NCI-H1417 treated with DMSO at 0.1 percent for 48 hours (cell line): Measurements from ENCODE around the gene SMPDL3B.

Experiments
- DNase-seq: peaks from one replicate; lab custom pipeline; 2025; lab: John Stamatoyannopoulos, UW

The SMPDL3B gene

DNA sequence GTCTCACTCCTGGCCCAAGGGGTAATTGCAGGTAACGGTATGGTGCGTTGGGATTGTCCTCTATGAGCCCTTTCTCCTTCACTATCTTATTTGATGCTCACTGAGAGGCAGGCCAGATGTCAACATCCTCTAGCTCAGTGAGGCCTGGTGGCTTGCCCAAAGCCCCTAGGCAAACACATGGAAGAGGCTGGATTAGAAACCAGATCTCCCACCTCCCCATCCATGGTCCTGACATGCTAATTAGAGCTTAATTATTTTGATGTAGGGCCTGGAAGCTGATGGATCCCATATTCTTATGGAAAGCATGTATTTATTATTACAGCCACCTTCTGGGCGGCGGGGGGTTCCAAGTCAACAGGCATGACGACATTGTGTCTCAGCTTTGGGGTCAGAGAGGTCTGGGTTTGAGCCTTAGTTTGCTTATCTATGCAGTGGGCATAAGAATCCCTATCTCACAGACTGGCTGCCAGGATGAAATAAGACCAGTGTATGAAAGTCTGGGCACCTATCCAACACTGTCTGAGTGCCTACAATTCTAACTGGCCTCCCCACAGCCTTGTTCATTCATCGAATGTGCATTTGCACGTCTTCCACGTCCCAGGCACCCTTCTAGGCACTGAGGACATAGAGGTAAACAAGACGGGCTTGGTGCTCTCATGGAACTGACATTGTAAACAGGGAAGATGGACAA, 6.2 kb downstream of the SMPDL3B start:
- DNase-seq: no peak

DNA sequence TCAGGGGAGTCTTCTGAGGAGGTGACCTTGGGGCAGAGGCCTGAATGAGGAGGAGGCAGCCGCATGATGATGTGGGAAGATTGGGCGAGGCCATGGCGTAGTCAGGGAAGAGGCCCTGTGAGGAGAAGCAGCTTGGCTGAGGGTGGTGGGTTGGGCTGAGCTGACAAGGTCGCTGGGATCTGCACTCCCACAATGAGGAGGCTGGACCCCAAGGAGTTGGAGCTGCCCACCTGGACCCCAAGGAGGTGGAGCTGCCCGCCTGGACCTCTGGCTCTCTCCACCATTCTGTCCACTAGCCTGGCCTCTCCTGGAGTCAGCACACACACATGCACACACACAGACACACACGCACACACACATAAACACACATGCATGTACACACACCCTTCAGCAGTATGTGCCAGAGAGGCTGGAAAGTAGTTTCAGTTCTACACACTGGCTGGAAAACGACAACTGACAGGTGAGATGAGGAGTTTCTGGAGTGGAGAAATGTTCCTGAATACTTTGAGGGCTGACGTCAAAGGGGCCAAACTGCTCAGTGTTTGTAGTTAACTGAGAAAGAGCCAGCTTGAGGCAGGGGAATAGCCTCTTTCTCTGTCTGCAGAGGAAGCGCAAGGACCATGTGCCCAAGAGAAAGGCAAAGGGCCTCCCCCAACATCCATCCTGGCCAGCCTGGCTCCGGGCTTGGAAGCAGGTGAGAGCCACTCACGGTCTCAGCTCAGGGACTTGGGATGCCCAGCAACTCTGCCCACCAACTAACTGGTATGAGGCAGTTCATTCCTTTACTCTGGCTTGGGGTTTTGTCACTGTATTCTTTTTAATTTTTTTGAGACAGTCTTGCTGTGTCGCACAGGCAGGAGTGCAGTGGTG, 7.1 kb downstream of the SMPDL3B start:
- DNase-seq: no peak

DNA sequence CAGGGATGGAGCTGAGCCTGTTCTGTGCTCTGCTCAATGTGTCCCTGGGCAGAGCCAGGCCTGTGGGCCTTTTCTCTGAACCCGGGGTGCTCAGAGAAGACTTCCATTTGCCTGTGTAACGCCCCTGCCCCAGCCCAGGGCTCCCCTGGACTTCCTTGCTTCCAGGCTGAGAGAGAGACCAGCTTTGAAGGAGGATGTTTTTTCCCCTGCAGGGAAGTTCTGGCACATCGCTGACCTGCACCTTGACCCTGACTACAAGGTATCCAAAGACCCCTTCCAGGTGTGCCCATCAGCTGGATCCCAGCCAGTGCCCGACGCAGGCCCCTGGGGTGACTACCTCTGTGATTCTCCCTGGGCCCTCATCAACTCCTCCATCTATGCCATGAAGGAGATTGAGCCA, 10.2 kb downstream of the SMPDL3B start:
- DNase-seq: no peak

DNA sequence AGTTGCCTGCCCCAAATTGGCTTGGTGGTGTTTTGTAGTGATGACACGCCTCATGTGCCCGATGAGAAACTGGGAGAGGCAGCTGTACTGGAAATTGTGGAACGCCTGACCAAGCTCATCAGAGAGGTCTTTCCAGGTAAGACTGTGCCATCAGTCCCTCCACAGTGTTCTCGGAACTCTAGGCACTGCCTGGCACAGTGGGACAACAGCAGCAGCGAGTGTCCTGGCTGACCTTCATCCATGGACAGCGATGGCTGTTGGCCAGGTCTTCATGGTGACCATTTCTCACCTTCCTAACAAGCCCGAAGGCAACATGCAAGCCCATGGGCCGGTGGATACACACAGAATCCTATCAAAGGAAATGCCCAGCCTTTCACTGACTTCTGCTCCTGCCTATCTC, 14.2 kb downstream of the SMPDL3B start:
- no peak for DNase-seq

DNA sequence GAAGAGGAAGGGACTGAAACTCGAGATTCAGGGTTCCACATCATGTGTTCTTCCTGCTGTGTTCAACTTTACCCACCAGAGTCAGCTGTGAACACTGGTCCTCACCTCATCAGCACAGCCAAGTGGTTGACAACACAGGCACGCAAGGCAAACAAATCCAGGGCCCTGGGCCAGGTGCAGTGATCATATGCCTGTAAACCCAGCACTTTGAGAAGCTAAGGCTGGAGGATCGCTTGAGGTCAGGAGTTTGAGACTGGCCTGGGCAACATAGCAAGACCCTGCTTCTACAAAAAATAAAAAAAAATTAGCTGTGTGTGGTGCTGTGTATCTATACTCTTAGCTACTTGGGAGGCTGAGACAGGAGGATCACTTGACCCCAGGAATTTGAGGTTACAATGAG, 16.6 kb downstream of the SMPDL3B start:
- DNase-seq: no peak

DNA sequence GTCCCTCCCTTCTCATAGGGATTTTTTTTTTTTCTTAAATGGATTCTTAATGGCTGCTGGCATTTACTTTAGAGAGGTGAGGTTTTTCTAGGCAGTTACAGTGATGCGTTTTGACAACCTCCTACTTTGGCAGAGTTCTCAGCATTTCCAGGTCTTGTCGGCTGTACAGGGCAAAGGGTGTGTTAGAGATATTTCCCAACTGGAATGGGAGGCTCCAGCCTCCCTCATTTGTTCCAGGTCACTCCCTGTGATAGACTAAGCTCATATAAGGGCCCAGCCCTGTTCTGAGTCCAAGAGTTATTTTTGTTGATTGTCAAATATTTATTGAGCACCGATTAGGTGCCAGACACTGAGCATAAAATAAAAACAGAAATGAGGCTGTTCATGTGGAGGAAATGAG, 17.3 kb downstream of the SMPDL3B start:
- DNase-seq: no peak

DNA sequence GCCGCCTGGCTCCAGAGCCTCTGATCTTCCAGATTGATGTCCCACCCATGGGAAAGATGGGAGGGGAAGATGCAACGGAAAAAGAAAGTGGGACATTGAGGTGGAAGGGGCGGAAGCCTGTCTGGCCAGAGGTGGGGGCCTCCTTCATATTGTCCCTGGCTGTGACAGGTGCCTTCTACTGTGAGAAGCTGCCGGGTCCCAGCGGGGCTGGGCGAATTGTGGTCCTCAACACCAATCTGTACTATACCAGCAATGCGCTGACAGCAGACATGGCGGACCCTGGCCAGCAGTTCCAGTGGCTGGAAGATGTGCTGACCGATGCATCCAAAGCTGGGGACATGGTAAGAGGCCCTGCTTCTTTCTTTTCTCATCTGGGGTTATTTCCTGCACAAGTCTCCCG, 19.4 kb downstream of the SMPDL3B start:
- no peak for DNase-seq

DNA sequence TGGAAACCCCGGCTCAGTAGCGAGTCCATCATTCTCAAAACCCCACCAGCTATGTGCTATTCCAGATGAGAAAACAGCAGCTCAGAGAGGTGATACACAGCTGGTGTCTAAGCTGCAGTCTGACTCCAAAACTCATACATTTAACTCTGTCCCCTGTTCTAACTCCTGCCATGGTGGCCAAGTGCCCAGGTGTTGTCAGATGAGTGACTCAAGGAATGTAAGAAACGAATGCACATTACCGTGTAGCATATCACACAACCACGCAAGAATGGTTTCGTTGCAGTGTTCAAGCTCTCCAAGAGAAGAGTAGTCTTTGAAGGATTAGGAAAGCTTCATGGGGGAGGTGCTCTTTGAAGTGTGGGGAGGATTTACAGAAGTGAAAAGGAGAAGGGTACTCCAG, 20.3 kb downstream of the SMPDL3B start:
- DNase-seq: no peak

DNA sequence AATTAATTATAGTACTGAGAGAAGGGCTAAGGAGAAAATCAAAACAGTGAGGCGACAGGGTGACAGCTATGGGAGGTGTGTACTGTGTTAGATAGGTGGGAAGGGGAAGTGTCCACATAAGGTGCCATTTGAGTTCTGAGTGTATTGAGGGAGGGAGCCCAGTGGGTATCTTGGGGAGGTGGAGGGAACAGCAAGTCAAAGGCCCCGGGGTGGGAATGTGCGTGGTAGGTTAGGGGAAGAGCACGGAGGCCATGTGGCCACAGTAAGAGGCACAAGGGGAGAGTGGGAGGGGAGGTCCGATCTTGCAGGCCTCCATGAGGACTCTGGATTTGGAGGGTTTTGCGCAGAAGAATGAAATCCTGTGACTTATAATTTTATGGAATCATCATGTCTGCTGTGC, 22.0 kb downstream of the SMPDL3B start:
- DNase-seq: no peak

DNA sequence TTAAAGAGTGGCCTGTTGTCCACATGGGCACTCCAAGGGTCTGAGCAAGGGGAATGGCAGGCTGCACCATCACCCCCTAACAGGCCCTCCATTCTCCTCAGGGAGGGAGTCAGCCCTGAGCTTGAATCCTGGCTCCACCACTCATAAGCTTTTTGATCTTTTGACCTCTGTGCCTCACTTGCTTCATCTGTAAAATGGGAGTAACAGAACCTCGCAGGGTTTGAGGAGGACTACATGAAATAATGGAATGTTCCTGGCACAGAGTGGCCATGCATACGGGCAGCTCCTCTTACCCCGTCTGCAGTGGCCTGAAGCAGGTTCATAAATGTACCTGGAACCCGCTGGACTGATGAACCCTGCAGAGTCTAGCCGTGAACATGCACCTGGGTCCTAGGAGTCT, 22.9 kb downstream of the SMPDL3B start:
- DNase-seq: no peak

DNA sequence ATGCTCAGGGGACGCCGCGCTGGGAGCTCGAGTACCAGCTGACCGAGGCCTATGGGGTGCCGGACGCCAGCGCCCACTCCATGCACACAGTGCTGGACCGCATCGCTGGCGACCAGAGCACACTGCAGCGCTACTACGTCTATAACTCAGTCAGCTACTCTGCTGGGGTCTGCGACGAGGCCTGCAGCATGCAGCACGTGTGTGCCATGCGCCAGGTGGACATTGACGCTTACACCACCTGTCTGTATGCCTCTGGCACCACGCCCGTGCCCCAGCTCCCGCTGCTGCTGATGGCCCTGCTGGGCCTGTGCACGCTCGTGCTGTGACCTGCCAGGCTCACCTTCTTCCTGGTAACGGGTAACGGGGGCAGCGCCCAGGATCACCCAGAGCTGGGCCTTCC, 23.7 kb downstream of the SMPDL3B start:
- no peak for DNase-seq

DNA sequence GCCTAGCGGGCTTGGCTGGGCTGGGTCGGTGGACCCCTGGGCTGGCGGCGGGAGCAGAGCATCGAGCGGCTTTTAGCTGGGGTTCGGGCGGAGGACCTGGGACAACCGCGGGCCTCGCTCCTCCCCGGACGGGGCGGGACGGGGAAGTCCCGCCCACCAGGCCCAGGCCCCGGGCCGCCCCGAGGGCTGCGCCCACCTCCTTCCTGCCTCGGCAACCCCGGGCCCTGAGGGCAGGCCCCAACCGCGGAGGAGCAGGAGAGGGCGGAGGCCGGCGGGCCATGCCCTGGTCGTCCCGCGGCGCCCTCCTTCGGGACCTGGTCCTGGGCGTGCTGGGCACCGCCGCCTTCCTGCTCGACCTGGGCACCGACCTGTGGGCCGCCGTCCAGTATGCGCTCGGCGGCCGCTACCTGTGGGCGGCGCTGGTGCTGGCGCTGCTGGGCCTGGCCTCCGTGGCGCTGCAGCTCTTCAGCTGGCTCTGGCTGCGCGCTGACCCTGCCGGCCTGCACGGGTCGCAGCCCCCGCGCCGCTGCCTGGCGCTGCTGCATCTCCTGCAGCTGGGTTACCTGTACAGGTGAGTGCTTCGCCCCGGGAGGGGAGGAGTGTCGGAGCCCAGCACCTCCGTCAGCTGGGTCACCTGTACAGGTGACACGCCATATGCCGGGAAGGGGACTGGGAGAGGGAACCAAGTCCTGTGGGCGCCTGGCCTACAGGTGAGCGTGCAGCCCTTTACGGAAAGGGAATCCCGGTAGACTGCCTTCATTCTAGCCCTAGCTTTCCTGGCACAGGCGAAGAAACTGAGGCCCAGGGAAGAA, 25.2 kb downstream of the SMPDL3B start, which contains the start of gene XKR8:
XKR8 (plus strand) TSS at position 182 of the 812 bp plus-strand sequence; CDS start at position 279, 97 bp downstream.
- DNase-seq: no peak

DNA sequence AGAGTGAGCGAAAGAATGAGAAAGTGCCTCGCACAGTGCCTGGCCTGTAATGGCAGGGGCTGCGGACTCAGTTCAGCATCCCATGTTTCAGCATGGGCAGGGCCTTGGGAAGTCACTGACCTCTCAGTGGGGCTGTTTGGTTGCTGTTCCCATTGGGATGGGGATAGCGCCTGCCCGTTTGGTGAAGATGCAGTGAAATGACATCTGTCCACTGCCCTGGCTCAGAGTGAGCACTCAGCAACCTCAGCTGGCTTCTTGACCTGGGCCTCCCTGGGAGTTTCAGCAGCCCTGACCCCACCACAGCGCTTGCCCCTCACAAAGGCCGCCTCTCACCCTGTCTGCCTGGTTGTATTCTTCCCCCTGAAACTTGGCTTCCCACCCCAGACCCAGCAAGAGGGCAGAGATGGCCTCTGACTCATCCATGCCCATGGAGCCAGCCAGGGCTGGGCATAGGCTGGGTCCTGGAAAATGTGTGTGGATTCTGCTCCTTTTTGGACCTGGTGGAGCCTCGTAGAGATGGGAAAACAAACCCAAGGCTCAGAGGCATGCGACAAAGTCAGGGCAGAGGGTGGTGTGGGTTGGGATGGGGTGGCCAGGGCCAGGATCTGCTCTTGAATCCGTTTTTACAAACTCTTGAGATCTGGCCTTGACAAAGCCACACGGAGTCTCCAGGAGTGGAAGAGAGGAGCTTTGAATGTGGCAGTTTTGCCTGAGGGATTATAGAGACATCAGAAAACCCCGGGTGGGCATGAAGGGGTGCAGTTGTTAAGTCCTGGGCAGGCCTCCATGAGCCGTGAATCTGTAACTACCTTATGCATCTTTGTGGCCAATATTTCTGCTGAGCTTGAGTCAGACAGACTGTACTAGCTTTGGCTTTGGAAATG, 26.2 kb downstream of the SMPDL3B start:
- DNase-seq: no peak

DNA sequence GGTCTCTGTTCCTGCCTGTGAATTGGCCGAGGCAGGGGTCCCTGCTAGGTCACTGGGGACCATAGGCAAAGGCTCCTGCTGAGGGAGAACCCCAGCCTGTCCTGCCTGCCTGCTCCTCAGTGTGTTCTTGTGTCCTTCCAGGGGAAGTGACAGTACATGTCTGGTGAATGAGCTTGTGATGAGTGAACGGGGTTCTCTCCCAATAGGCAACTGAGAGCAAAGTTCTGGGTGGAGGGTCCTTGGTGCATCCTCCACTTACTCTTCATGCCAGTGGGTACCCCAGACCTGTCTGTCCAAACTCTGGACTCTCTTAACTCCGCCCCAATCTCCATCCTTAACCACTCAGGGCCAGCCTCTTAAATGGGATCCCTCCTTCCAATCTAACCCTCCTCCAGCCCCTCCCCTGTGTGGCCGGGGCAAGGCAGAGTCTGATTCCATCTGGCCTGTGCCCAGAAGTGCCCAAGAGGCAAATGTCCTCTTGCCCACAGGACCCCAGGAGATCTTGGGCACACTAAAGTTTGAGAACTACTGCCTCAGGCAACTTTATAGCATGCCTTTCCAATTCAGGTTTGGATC, 26.9 kb downstream of the SMPDL3B start:
- no peak for DNase-seq

DNA sequence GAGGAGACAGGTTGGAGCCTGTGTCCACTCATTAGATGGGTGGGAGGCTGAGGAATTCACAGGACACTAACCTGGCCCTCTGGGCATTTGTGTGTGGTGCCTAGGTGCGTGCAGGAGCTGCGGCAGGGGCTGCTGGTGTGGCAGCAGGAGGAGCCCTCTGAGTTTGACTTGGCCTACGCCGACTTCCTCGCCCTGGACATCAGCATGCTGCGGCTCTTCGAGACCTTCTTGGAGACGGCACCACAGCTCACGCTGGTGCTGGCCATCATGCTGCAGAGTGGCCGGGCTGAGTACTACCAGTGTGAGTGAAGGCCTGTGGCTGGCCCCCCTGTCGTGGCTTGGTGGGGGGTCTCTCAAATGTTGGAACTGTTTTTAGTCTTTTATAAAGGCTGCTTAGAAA, 28.6 kb downstream of the SMPDL3B start:
- no peak for DNase-seq

DNA sequence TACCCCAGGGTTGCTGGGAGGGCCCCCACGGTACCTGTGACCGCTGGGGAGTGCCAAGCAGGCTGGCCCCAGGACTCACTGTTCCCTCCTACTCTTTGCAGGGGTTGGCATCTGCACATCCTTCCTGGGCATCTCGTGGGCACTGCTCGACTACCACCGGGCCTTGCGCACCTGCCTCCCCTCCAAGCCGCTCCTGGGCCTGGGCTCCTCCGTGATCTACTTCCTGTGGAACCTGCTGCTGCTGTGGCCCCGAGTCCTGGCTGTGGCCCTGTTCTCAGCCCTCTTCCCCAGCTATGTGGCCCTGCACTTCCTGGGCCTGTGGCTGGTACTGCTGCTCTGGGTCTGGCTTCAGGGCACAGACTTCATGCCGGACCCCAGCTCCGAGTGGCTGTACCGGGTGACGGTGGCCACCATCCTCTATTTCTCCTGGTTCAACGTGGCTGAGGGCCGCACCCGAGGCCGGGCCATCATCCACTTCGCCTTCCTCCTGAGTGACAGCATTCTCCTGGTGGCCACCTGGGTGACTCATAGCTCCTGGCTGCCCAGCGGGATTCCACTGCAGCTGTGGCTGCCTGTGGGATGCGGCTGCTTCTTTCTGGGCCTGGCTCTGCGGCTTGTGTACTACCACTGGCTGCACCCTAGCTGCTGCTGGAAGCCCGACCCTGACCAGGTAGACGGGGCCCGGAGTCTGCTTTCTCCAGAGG, 31.8 kb downstream of the SMPDL3B start:
- no peak for DNase-seq

DNA sequence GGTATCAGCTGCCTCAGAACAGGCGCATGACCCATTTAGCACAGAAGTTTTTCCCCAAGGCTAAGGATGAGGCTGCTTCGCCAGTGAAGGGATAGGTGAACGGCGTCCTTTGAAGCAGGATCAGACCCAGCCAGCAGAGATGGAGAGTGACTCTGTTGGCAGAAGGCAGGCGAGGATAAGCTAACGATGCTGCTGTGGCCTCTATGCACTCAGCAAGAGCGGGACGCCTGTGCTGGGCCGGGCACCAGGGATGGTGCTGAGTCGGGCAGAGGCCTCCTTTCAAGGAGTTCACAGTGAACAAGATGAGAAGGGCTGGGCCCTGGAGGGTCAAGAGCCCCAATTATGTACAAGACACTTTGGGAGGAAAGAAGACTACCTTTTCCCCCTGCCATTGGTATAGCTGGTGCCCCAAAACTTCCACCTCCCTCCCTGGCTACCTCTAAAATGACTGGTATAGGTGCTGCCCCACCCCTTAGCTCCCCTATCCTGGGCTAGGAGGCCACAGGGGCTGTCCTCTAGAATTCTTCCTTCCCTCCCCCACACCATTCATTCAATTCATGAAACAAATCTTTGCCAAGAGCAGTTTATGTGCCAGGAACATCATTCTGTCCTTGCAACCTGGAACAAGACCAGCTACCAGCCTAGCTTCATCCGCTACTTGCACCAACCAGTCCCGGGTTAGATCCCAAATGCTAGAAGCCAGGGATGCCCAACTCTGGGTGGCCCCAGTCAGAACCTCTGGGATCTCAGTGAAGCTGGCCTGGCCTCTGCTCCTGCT, 32.5 kb downstream of the SMPDL3B start:
- DNase-seq: no peak

DNA sequence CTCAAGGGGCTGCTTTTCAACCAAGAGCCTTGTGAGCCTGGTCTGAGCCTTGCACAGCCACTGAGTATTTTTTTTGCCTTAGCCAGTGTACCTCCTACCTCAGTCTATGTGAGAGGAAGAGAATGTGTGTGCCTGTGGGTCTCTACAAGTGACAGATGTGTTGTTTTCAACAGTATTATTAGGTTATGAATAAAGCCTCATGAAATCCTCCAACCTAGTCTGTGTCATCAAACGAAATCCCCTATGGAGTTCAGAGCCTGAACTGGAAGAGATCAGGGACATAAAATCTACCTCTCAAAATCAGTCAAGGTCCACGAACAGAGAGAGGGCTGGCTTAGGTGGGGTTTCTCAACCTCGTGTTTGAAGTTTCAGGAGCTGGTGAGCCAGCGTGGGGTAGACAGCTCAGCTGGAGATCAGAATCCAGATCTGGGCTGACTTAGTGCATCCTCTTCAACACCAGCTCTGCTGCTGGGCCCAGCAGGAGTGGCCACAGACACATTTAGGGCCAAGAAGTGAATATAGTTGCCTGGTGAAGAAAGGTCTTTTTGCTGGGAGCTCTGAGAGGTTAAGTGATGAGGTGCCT, 33.2 kb downstream of the SMPDL3B start:
- no peak for DNase-seq

DNA sequence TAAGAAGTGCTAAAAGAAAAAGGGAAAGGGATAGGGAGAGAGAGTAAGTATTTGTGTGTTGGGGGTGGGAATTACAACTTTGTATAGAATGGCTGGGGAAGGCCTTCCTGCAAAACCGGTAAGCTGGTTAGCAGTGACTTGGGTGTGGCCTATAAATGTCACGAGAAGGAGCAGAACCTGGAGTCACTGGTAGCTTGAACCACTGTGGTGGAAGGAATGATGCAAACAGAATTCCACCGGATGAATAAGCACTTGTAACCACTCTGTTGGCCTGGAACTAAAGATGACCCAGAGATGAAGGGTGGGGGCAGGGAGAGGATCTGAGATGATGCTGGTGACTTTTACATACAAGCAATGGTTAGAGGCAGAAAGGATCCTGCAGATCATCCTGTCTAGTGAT, 33.9 kb downstream of the SMPDL3B start:
- no peak for DNase-seq
